ENCODE results near the gene COL5A1.
"Not testable (repeated sequence)": the region's sequence is repeated elsewhere in the genome, so short reads cannot be mapped to it uniquely, and the experiment has no call there.

The COL5A1 gene

GRCh38 chr9:134679616-134680392 lies 38.2 kb downstream of the COL5A1 start:
- no peak for DNase-seq

- DNase-seq, result no peak
Measured at GRCh38 chr9:134680393-134681060, 38.9 kb downstream of the COL5A1 start.

- no peak for DNase-seq
Measured at GRCh38 chr9:134681061-134681661, 39.6 kb downstream of the COL5A1 start.

GRCh38 chr9:134682026-134682425 lies 40.4 kb downstream of the COL5A1 start:
- no peak for DNase-seq

GRCh38 chr9:134682651-134683364 lies 41.2 kb downstream of the COL5A1 start:
- DNase-seq, result no peak

GRCh38 chr9:134683714-134684374 lies 42.2 kb downstream of the COL5A1 start:
- no peak for DNase-seq

GRCh38 chr9:134684375-134684723 lies 42.7 kb downstream of the COL5A1 start:
- DNase-seq, result no peak

GRCh38 chr9:134684941-134685340 lies 43.3 kb downstream of the COL5A1 start:
- not testable (repeated sequence) for DNase-seq

GRCh38 chr9:134685784-134686183 lies 44.2 kb downstream of the COL5A1 start:
- no peak for DNase-seq

GRCh38 chr9:134686896-134687295 lies 45.3 kb downstream of the COL5A1 start:
- no peak for DNase-seq

- no peak for DNase-seq
Measured at GRCh38 chr9:134687556-134687955, 46.0 kb downstream of the COL5A1 start.

- no peak for DNase-seq
Measured at GRCh38 chr9:134688231-134688630, 46.6 kb downstream of the COL5A1 start.

- DNase-seq, result no peak
Measured at GRCh38 chr9:134688661-134689320, 47.2 kb downstream of the COL5A1 start.

- peak; percentile 10 for DNase-seq
Measured at GRCh38 chr9:134689321-134690181, 47.9 kb downstream of the COL5A1 start.

- no peak for DNase-seq
Measured at GRCh38 chr9:134690301-134690751, 48.7 kb downstream of the COL5A1 start.

- no peak for DNase-seq
Measured at GRCh38 chr9:134690946-134691694, 49.5 kb downstream of the COL5A1 start.

GRCh38 chr9:134691695-134692572 lies 50.3 kb downstream of the COL5A1 start:
- no peak for DNase-seq

GRCh38 chr9:134692573-134692860 lies 50.9 kb downstream of the COL5A1 start:
- no peak for DNase-seq

- peak; percentile 7 for DNase-seq
Measured at GRCh38 chr9:134693011-134693410, 51.4 kb downstream of the COL5A1 start.

Measured in CD4-positive, alpha-beta T cell treated with Interleukin-10 for 1 hour (primary cell).